Keratinocyte (primary cell): Measurements from ENCODE around the gene GJA3.

Source experiments
- EZH2 ChIP-seq: IDR thresholded peaks from one replicate; pipeline ENCODE4 v1.6.1; 2012; ENCODE audit warnings: inconsistent platforms, mild to moderate bottlenecking, low read length, moderate library complexity
- TF ChIP-seq, protein P1 (sequence below), 3 experiments: IDR thresholded peaks in 1 of 3; conservative IDR thresholded peaks in 1 of 3; optimal IDR thresholded peaks in 1 of 3; 2 replicates in 2 of 3; 3 replicates in 1 of 3; pipeline versions ENCODE3 to v1.5.1; 2011; ENCODE audit warnings: low read length in 3 of 3, mild to moderate bottlenecking in 3 of 3, moderate library complexity in 2 of 3, control low read depth in 1 of 3, inconsistent platforms in 1 of 3; ENCODE audit not compliant: insufficient read depth in 2 of 3; ENCODE audit errors: extremely low read depth in 1 of 3

DNA sequence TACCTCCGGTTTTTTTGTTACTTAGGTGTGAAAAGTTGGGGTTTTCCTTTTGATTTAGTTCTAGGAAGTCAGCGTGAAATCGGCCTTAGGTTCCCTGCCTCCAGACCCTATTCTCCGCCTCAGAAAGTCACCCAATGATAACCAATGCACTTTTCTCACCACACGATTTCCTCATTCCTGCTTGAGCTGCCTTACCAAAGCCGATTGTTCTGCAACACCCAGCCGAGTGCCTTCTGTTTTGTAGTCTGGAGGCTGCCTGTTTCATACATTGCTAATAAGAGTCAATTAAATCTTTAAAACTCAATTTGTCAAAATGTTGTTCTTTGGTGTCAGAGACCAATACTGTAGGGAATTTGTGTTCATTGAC is 39.7 kb downstream of the GJA3 start:
- TF ChIP-seq, protein P1, sequence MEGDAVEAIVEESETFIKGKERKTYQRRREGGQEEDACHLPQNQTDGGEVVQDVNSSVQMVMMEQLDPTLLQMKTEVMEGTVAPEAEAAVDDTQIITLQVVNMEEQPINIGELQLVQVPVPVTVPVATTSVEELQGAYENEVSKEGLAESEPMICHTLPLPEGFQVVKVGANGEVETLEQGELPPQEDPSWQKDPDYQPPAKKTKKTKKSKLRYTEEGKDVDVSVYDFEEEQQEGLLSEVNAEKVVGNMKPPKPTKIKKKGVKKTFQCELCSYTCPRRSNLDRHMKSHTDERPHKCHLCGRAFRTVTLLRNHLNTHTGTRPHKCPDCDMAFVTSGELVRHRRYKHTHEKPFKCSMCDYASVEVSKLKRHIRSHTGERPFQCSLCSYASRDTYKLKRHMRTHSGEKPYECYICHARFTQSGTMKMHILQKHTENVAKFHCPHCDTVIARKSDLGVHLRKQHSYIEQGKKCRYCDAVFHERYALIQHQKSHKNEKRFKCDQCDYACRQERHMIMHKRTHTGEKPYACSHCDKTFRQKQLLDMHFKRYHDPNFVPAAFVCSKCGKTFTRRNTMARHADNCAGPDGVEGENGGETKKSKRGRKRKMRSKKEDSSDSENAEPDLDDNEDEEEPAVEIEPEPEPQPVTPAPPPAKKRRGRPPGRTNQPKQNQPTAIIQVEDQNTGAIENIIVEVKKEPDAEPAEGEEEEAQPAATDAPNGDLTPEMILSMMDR (optimal IDR thresholded peaks at IDR 0.05 in 1 of 3, IDR thresholded peaks at IDR 0.05 in 1 of 3, conservative IDR thresholded peaks at IDR 0.05 in 1 of 3; ENCODE audit: extremely low read depth in 1 of 3, insufficient read depth in 2 of 3, low read length in 3 of 3) = no peak
- no peak for TF ChIP-seq EZH2
